GM19351 (cell line): ENCODE results near the gene MUSK.
"Not testable (repeated sequence)": the region's sequence is repeated elsewhere in the genome, so short reads cannot be mapped to it uniquely, and the experiment has no call there.

Experiments
- ATAC-seq: cut with Tn5 transposase; IDR thresholded peaks from one replicate; pipeline ENCODE4 v1.9.1; 2021; ENCODE audit warnings: mild to moderate bottlenecking, moderate library complexity; ENCODE audit not compliant: unreplicated experiment

The MUSK gene

GRCh38 chr9:110807956-110808598 lies 139.5 kb downstream of the MUSK start:
- peak; percentile 61 for ATAC-seq

- ATAC-seq = peak; percentile 92
Observed at GRCh38 chr9:110808599-110808980, 140.0 kb downstream of the MUSK start.

- ATAC-seq = peak; percentile 50
Observed at GRCh38 chr9:110809038-110809595, 140.5 kb downstream of the MUSK start.

- ATAC-seq = no peak
Observed at GRCh38 chr9:110810262-110810976, 141.8 kb downstream of the MUSK start.

GRCh38 chr9:110812886-110813285 lies 144.3 kb downstream of the MUSK start:
- ATAC-seq = no peak

- no peak for ATAC-seq
Observed at GRCh38 chr9:110814159-110814558, 145.6 kb downstream of the MUSK start.

GRCh38 chr9:110815361-110815760 lies 146.8 kb downstream of the MUSK start:
- no peak for ATAC-seq

GRCh38 chr9:110820381-110820780 lies 151.8 kb downstream of the MUSK start:
- no peak for ATAC-seq

GRCh38 chr9:110821064-110821463 lies 152.5 kb downstream of the MUSK start:
- peak; percentile 98 for ATAC-seq

GRCh38 chr9:110825129-110825528 lies 156.5 kb downstream of the MUSK start:
- not testable (repeated sequence) for ATAC-seq

GRCh38 chr9:110825950-110826349 lies 157.4 kb downstream of the MUSK start:
- ATAC-seq = no peak

- not testable (repeated sequence) for ATAC-seq
Observed at GRCh38 chr9:110826400-110826799, 157.8 kb downstream of the MUSK start.

- ATAC-seq = no peak
Observed at GRCh38 chr9:110828264-110828663, 159.7 kb downstream of the MUSK start.

- ATAC-seq = no peak
Observed at GRCh38 chr9:110830495-110830894, 161.9 kb downstream of the MUSK start.

GRCh38 chr9:110832926-110833325 lies 164.3 kb downstream of the MUSK start:
- no peak for ATAC-seq

GRCh38 chr9:110835404-110835803 lies 166.8 kb downstream of the MUSK start:
- no peak for ATAC-seq

- no peak for ATAC-seq
Observed at GRCh38 chr9:110835859-110836271, 167.3 kb downstream of the MUSK start.

GRCh38 chr9:110837401-110838005 lies 168.9 kb downstream of the MUSK start:
- ATAC-seq = peak; percentile 69

GRCh38 chr9:110842169-110842568 lies 173.6 kb downstream of the MUSK start:
- ATAC-seq = no peak

GRCh38 chr9:110842986-110843385 lies 174.4 kb downstream of the MUSK start:
- no peak for ATAC-seq

- no peak for ATAC-seq
Observed at GRCh38 chr9:110844121-110844520, 175.5 kb downstream of the MUSK start.

GRCh38 chr9:110846215-110846614 lies 177.6 kb downstream of the MUSK start:
- ATAC-seq = no peak
